ENCODE results near the gene PCDHGA7.
A peak's percentile ranks its signal among the peaks of the same experiment; 100 is the strongest.
"Not testable (repeated sequence)": the region's sequence is repeated elsewhere in the genome, so short reads cannot be mapped to it uniquely, and the experiment has no call there.

DNA sequence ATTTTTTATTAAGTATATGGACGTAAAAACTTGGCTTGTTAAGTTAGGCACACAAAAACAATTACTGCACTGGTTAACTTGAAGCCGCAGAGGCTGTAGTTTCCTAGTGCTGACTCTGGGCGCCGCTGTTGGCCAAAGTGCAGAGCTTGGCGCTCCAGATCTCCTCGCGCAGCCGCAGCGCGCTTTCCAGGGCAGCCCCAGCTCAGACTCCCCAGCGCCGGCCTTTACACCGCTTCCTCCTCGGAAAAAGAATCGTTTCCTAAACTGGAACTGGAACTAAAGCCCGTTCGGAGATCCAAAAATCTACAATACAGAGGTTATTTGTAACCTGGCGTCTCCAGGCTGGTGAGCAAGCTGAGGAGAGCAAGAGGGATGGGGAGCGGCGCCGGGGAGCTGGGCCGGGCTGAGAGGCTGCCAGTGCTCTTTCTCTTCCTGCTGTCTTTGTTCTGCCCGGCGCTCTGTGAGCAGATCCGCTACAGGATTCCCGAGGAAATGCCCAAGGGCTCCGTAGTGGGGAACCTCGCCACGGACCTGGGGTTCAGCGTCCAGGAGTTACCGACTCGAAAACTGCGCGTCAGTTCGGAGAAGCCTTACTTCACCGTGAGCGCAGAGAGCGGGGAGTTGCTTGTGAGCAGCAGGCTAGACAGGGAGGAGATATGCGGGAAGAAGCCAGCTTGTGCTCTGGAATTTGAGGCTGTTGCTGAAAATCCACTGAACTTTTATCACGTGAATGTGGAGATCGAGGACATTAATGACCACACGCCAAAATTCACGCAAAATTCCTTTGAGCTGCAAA is 15.4 kb downstream of the PCDHGA7 start, which contains the start of gene PCDHGB5:
- TF ChIP-seq, protein P1, sequence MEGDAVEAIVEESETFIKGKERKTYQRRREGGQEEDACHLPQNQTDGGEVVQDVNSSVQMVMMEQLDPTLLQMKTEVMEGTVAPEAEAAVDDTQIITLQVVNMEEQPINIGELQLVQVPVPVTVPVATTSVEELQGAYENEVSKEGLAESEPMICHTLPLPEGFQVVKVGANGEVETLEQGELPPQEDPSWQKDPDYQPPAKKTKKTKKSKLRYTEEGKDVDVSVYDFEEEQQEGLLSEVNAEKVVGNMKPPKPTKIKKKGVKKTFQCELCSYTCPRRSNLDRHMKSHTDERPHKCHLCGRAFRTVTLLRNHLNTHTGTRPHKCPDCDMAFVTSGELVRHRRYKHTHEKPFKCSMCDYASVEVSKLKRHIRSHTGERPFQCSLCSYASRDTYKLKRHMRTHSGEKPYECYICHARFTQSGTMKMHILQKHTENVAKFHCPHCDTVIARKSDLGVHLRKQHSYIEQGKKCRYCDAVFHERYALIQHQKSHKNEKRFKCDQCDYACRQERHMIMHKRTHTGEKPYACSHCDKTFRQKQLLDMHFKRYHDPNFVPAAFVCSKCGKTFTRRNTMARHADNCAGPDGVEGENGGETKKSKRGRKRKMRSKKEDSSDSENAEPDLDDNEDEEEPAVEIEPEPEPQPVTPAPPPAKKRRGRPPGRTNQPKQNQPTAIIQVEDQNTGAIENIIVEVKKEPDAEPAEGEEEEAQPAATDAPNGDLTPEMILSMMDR (IDR thresholded peaks at IDR 0.05): peak; percentile 32
- not testable (repeated sequence) for TF ChIP-seq POLR2AphosphoS5 (IDR thresholded peaks at IDR 0.05; ENCODE audit: low read depth, low read length)
- TF ChIP-seq, protein P2, sequence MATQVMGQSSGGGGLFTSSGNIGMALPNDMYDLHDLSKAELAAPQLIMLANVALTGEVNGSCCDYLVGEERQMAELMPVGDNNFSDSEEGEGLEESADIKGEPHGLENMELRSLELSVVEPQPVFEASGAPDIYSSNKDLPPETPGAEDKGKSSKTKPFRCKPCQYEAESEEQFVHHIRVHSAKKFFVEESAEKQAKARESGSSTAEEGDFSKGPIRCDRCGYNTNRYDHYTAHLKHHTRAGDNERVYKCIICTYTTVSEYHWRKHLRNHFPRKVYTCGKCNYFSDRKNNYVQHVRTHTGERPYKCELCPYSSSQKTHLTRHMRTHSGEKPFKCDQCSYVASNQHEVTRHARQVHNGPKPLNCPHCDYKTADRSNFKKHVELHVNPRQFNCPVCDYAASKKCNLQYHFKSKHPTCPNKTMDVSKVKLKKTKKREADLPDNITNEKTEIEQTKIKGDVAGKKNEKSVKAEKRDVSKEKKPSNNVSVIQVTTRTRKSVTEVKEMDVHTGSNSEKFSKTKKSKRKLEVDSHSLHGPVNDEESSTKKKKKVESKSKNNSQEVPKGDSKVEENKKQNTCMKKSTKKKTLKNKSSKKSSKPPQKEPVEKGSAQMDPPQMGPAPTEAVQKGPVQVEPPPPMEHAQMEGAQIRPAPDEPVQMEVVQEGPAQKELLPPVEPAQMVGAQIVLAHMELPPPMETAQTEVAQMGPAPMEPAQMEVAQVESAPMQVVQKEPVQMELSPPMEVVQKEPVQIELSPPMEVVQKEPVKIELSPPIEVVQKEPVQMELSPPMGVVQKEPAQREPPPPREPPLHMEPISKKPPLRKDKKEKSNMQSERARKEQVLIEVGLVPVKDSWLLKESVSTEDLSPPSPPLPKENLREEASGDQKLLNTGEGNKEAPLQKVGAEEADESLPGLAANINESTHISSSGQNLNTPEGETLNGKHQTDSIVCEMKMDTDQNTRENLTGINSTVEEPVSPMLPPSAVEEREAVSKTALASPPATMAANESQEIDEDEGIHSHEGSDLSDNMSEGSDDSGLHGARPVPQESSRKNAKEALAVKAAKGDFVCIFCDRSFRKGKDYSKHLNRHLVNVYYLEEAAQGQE (IDR thresholded peaks at IDR 0.05; ENCODE audit: insufficient read depth in 1 of 2, low read depth in 2 of 2, low read length in 1 of 2): not testable (repeated sequence)
